ENCODE data around the gene RND3. TPM values are rescaled to one million over a fixed set of nuclear protein-coding genes. Genes with fewer than 3 reads are reported as not detected.

Gene RND3, protein sequence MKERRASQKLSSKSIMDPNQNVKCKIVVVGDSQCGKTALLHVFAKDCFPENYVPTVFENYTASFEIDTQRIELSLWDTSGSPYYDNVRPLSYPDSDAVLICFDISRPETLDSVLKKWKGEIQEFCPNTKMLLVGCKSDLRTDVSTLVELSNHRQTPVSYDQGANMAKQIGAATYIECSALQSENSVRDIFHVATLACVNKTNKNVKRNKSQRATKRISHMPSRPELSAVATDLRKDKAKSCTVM
- total RNA-seq (2014; rRNA removed; shearing (Covaris generic)) (not detected in 2 replicates), total RNA-seq (2022) (not detected in 2 replicates), Bru-seq, nascent RNA (percentile 21 among the genes with signal in this experiment), BruChase-seq, experiment 1, labeled RNA remaining after a 6-hour chase (percentile 20 among the genes with signal in this experiment), BruChase-seq, experiment 2, labeled RNA remaining after a 2-hour chase (percentile 23 among the genes with signal in this experiment)
- long read RNA-seq = 0 reads

DNA sequence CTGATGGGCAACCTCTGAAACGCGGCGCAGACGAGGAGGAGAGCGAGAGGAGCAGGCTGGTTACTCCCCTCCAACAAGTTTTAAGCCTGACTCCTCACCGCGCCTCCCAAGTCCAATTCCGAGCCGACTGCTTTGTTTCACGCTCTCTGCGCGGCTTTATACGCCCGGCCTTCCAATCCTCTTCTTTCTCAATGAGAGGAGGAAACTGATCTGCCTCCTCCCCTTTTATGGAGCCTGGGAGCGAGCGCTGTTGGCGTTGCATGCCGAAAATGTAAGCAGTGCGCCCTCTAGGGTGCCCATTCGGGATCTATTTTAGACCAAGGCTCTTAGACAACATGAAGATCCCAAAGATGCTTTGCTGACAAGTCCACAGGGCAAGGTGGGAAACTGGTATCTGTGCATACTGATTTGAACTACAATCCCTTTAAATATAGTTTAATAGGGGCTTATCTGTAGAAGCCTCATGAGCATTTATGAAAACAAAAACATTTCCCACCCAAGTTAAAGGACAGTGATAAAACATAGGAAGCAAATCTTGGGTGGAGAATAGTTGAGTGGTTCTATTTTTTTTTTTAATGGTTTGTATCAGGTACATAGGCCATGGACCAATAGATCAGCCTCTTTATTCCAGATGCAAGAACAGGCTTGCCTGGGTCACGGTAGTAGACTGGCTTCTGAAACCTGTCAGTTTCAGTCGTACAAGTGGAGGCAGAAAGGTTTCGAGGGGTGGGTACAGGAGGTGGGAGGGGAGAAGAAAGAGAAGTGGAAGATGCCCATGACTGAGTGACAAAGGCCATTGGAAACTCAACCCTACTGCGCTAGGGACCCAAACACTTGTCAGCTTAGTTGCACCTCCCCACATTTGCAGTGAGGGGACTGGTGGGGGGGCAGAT is at the start of gene RND3:
TSS of gene RND3 (minus strand) at position 131 of the 893 bp plus-strand sequence. CDS start 250 bp downstream, outside the sequence.
- peak; percentile 3 for DNase-seq (ENCODE audit: low spot score)
- no TSS peak for BruUV-seq (replicated peaks)
- ChIA-PET POLR2A (no interaction called here), CTCF (ENCODE audit: unreplicated experiment) (no interaction called here)
- no peak within 1 kb of the TSS for H3K4me3 ChIP-seq (ENCODE audit: low read depth, low read length, poor library complexity, severe bottlenecking)
- H4K20me1 ChIP-seq (ENCODE audit: insufficient read depth, low read length) = no peaks in the 10 kb centered on the region
- no peaks in the 10 kb centered on the region for H3K9me3 ChIP-seq (ENCODE audit: low read length)
- H3K4me2 ChIP-seq (ENCODE audit: low read length) = no peak within 1 kb of the TSS
- no peak within 1 kb of the TSS for H3K27ac ChIP-seq (ENCODE audit: low read depth, low read length, poor library complexity, severe bottlenecking)
- no peaks in the 10 kb centered on the region for H3K4me1 ChIP-seq (ENCODE audit: insufficient read depth, low read length, poor library complexity, severe bottlenecking)
- no peak within 1 kb of the TSS for H2AFZ ChIP-seq (ENCODE audit: low read length)
- no peaks in the 10 kb centered on the region for H3K36me3 ChIP-seq (ENCODE audit: insufficient read depth, low read length)
- intact Hi-C loops (cut with micrococcal nuclease; ENCODE audit: unreplicated experiment) = loop anchor here (10.0 kb wide), 1 partner anchor 893 kb away; no protein-coding TSS in a partner anchor
- no peak for TF ChIP-seq EZH2phosphoT487 (IDR thresholded peaks at IDR 0.05; ENCODE audit: borderline replicate concordance, low read depth, low read length)
- TF ChIP-seq, protein P1, sequence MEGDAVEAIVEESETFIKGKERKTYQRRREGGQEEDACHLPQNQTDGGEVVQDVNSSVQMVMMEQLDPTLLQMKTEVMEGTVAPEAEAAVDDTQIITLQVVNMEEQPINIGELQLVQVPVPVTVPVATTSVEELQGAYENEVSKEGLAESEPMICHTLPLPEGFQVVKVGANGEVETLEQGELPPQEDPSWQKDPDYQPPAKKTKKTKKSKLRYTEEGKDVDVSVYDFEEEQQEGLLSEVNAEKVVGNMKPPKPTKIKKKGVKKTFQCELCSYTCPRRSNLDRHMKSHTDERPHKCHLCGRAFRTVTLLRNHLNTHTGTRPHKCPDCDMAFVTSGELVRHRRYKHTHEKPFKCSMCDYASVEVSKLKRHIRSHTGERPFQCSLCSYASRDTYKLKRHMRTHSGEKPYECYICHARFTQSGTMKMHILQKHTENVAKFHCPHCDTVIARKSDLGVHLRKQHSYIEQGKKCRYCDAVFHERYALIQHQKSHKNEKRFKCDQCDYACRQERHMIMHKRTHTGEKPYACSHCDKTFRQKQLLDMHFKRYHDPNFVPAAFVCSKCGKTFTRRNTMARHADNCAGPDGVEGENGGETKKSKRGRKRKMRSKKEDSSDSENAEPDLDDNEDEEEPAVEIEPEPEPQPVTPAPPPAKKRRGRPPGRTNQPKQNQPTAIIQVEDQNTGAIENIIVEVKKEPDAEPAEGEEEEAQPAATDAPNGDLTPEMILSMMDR (conservative IDR thresholded peaks at IDR 0.05; ENCODE audit: low read length) = peak; percentile 64
- H3K9me2 ChIP-seq (ENCODE audit: insufficient read depth, low read length) = no peaks in the 10 kb centered on the region
- H3K79me2 ChIP-seq (ENCODE audit: insufficient read depth, low read depth, low read length) = no peaks in the 10 kb centered on the region

DNA sequence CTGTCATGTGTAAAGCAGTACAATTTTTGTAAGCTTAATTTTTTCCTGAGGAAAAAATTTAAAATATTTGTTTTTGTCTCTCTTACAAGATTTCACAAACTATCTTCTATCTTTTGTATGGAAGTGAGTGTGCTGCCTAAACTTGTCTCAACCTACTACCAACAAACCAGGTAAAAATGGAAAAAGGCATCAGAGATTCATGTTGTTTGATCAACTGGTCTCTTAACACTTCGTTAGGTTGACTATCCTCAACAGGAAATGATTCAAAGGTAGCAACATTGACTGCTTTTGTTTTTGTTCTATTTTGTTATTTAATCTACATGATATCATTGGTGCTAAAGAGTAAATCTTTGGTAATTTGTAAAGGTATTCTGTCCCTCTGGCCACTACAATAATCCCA is 47.7 kb upstream of the RND3 start:
- TF ChIP-seq, protein P1 (conservative IDR thresholded peaks at IDR 0.05; ENCODE audit: low read length) = no peak
- no peak for TF ChIP-seq EZH2phosphoT487 (IDR thresholded peaks at IDR 0.05; ENCODE audit: borderline replicate concordance, low read depth, low read length)
- Histone ChIP-seq H3K4me2 (ENCODE audit: low read length) (no peak overlapping the region), H3K9me2 (ENCODE audit: insufficient read depth, low read length) (no peaks in the 10 kb centered on the region), H3K36me3 (ENCODE audit: insufficient read depth, low read length) (no peaks in the 10 kb centered on the region), H3K79me2 (ENCODE audit: insufficient read depth, low read depth, low read length) (no peaks in the 10 kb centered on the region), H2AFZ (ENCODE audit: low read length) (no peak overlapping the region), H3K4me3 (ENCODE audit: low read depth, low read length, poor library complexity, severe bottlenecking) (no peak overlapping the region), H3K4me1 (ENCODE audit: insufficient read depth, low read length, poor library complexity, severe bottlenecking) (no peaks in the 10 kb centered on the region), H3K9me3 (ENCODE audit: low read length) (no peaks in the 10 kb centered on the region), H3K27ac (ENCODE audit: low read depth, low read length, poor library complexity, severe bottlenecking) (no peak overlapping the region), H4K20me1 (ENCODE audit: insufficient read depth, low read length) (no peaks in the 10 kb centered on the region)
- CTCF ChIA-PET (ENCODE audit: unreplicated experiment) = no interaction called here
- intact Hi-C loops (cut with micrococcal nuclease; ENCODE audit: unreplicated experiment) = no loop called here
- DNase-seq (ENCODE audit: low spot score) = no peak
- POLR2A ChIA-PET = interaction anchor here (0.7 to 1.3 kb wide), 2 partner anchors 33 to 880 kb away, joined by 3 read pairs; no protein-coding TSS in a partner anchor
- BruUV-seq (replicated peaks) = no TSS peak
